Measurements from ENCODE around the gene RAPGEF2.

RAPGEF2 gene

DNA sequence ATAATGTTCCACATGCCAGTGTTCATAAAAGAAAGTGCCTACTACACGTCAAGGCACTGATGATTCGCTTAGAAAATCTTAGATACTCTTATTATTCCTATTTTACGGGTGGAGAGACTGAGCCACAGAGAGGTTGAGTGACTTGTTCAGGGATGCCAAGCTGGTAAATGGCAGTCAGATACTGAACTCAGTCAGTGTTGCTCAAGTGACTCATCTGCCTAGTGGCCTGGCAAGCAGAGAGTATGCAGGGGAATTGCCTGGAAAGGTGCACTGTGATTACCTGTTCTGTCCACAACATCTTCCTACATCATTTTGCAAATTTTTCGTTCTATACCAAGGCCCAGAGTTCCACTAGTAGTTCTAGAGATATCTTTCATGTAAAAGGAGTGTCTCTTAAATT, 68.4 kb downstream of the RAPGEF2 start:
- DNase-seq, result no peak
- Histone ChIP-seq H3K4me1 (peaks cover 0 to 56% (median 16%) of the 10 kb centered on the region in 4 donors), H3K27ac (no peak overlapping the region), H3K9me3 (no peaks in the 10 kb centered on the region), H3K4me3 (no peak overlapping the region), H3K36me3 (no peaks in the 10 kb centered on the region), H3K27me3 (no peaks in the 10 kb centered on the region)
- intact Hi-C loops (cut with DNase I; ENCODE audit: low total_unique reads), result loop anchor here (10.0 kb wide), 2 partner anchors 66 to 436 kb away; partner anchors contain the start of gene RAPGEF2
- TF ChIP-seq, protein P1, sequence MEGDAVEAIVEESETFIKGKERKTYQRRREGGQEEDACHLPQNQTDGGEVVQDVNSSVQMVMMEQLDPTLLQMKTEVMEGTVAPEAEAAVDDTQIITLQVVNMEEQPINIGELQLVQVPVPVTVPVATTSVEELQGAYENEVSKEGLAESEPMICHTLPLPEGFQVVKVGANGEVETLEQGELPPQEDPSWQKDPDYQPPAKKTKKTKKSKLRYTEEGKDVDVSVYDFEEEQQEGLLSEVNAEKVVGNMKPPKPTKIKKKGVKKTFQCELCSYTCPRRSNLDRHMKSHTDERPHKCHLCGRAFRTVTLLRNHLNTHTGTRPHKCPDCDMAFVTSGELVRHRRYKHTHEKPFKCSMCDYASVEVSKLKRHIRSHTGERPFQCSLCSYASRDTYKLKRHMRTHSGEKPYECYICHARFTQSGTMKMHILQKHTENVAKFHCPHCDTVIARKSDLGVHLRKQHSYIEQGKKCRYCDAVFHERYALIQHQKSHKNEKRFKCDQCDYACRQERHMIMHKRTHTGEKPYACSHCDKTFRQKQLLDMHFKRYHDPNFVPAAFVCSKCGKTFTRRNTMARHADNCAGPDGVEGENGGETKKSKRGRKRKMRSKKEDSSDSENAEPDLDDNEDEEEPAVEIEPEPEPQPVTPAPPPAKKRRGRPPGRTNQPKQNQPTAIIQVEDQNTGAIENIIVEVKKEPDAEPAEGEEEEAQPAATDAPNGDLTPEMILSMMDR (IDR thresholded peaks at IDR 0.05), result no peak

GRCh38 chr4:159173886-159174285, 71.0 kb downstream of the RAPGEF2 start:
- TF ChIP-seq, protein P1 (IDR thresholded peaks at IDR 0.05), result no peak
- intact Hi-C loops (cut with DNase I; ENCODE audit: low total_unique reads), result loop anchor here (10.0 kb wide), 2 partner anchors 69 to 439 kb away; partner anchors contain the start of gene RAPGEF2
- no peaks in the 10 kb centered on the region for H3K9me3 ChIP-seq

DNA sequence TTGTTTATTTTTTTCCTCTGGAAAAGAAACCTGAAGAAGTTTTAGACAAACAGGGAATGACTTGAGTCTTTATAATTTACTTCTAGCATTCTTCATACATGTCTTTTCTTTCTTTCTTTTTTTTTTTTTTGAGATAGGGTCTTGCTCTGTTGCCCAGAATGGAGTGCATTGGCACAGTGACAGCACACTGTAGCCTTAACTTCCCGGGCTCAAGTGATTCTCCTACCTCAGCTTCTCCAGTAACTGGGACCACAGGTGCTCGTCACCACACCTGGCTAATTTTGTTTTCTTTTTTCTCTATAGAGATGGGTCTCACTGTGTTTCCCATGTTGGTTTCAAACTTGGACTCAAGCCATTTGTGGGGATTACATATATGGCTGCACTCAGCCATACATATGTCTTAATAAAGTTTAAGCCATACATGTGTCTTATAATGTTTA, 71.8 kb downstream of the RAPGEF2 start:
- TF ChIP-seq, protein P1 (IDR thresholded peaks at IDR 0.05), result no peak
- Histone ChIP-seq H3K9me3 (no peaks in the 10 kb centered on the region), H3K4me3 (no peak overlapping the region), H3K27me3 (no peaks in the 10 kb centered on the region), H3K36me3 (no peaks in the 10 kb centered on the region), H3K27ac (peak overlapping the region in 1 of 2 donors; percentile 1), H3K4me1 (peaks cover 0 to 82% (median 31%) of the 10 kb centered on the region in 4 donors)
- no peak for DNase-seq
- intact Hi-C loops (cut with DNase I; ENCODE audit: low total_unique reads), result loop anchor here (5.0 to 10.0 kb wide), 3 partner anchors 70 to 440 kb away; partner anchors contain the start of gene RAPGEF2

More at GRCh38 chr4:159173886-159174285, 71.0 kb downstream of the RAPGEF2 start:
- DNase-seq, result no peak
- no peaks in the 10 kb centered on the region for H3K27me3 ChIP-seq
- H3K27ac ChIP-seq, result no peak overlapping the region
- H3K4me1 ChIP-seq, result peaks cover 0 to 74% (median 24%) of the 10 kb centered on the region in 4 donors
- H3K36me3 ChIP-seq, result no peaks in the 10 kb centered on the region
- H3K4me3 ChIP-seq, result no peak overlapping the region

DNA sequence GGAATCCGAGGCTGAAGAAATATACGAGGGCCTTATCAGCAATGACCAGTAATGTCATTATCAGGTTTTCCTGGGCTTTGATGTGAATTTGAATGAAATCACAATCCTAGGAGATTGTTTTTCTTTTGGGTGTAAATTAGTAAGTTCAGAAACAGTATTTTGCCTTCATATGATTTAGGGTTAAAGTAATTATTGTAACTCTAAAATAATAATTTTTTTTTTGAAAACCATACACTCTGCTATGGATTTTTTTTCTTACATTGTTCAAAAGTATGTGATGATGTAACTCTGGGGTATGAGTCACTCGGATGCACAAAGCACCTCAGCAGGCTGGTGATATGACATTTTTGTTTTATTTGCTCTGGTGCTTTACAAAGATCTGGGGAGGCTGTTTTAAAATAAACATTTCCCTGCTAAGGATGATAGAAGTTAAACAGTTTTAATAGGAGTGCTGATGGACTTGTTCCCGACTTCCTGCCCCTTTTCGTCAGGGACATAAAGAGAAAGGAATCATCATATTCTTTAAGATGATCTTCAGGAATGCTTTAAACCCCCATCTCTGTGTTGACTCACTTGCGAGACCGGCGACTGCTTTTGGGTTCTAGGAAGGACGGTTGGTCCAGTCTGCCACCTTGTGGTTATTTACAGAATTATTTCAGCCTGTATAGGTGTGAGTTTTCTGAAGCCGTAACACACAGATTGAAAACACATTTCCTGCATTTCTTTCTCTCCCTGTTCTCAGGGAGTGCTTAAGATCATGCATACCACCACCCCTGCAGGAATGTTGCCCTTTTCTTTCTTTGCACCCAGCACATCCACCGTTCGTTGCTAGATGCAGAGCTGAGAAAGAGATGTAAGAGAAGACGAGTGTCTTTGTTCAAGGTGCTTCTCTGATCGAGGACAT, 72.5 kb downstream of the RAPGEF2 start:
- intact Hi-C loops (cut with DNase I; ENCODE audit: low total_unique reads), result loop anchor here (5.0 to 10.0 kb wide), 3 partner anchors 71 to 441 kb away; partner anchors contain the start of gene RAPGEF2
- peaks cover 0 to 85% (median 35%) of the 10 kb centered on the region in 4 donors for H3K4me1 ChIP-seq
- peak; percentile 68 to 70 for DNase-seq
- no peaks in the 10 kb centered on the region for H3K27me3 ChIP-seq
- H3K27ac ChIP-seq, result peak overlapping the region in 1 of 2 donors; percentile 7
- no peaks in the 10 kb centered on the region for H3K36me3 ChIP-seq
- no peak overlapping the region for H3K4me3 ChIP-seq
- H3K9me3 ChIP-seq, result no peaks in the 10 kb centered on the region
- TF ChIP-seq, protein P1 (IDR thresholded peaks at IDR 0.05), result peak; percentile 79 to 80

DNA sequence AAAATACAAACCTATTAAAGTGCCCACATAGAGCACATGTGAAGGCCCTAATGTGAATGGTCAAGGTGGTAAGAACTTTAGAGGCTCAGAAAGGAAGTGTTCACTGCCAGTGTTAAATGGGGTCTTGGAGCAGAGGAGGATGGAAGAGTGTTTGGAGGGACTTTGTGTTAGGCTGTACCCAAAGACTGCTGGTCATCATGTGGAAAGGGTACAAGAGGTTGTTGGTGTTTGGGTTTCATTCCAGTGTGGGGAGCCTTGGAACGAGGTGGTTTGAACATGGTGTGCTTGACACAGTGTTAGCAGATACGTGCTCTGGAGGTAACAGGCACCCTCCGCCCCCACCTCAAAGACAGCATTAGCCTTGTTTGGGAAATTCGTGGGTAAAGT, 73.1 kb downstream of the RAPGEF2 start:
- no peak for DNase-seq
- intact Hi-C loops (cut with DNase I; ENCODE audit: low total_unique reads), result loop anchor here (5.0 to 10.0 kb wide), 3 partner anchors 71 to 441 kb away; partner anchors contain the start of gene RAPGEF2
- H3K27ac ChIP-seq, result peak overlapping the region in 1 of 2 donors; percentile 7
- H3K9me3 ChIP-seq, result no peaks in the 10 kb centered on the region
- no peaks in the 10 kb centered on the region for H3K27me3 ChIP-seq
- TF ChIP-seq, protein P1 (IDR thresholded peaks at IDR 0.05), result no peak
- H3K4me1 ChIP-seq, result peaks cover 0 to 81% (median 35%) of the 10 kb centered on the region in 4 donors
- no peak overlapping the region for H3K4me3 ChIP-seq
- H3K36me3 ChIP-seq, result no peaks in the 10 kb centered on the region

Measured in tibial artery (tissue), 4 donors.